ENCODE results near the gene ANKRD34A.

- TF ChIP-seq EZH2phosphoT487 (IDR thresholded peaks at IDR 0.05; ENCODE audit: insufficient read depth, low read depth): no peak
- TF ChIP-seq EZH2 (IDR thresholded peaks at IDR 0.05; ENCODE audit: insufficient read depth, poor library complexity, severe bottlenecking): no peak
Measured at GRCh38 chr1:145963265-145964019, 933 bp downstream of the ANKRD34A start.

All from GM23248 (cell line).